OCI-LY3 (cell line): ENCODE data around the gene OR56A1.
"Not testable (repeated sequence)": the region's sequence is repeated elsewhere in the genome, so short reads cannot be mapped to it uniquely, and the experiment has no call there.

Experiments used
- H2AFZ ChIP-seq: fragments of 200-600, 300-600 bp; shearing (Covaris generic); 2 replicates; pipeline ENCODE4 v1.6.0; 2014; ENCODE audit warnings: antibody characterized with exemption, low read depth, low read length
- H3K27ac ChIP-seq: fragments of 200-600, 300-600 bp; sonication (generic); 2 replicates; pipeline ENCODE4 v1.5.1; 2014; ENCODE audit warnings: mild to moderate bottlenecking, low read length, moderate library complexity, mixed read lengths
- H3K27me3 ChIP-seq: fragments of 200-600, 300-600 bp; sonication (generic); 2 replicates; pipeline ENCODE4 v1.6.1; 2014; ENCODE audit warnings: low read depth, low read length, mixed read lengths
- H3K36me3 ChIP-seq: fragments of 200-600, 300-600 bp; sonication (generic); replicated peaks from 2 replicates; pipeline ENCODE3; 2014; ENCODE audit warnings: low read depth, low read length, mixed read lengths
- H3K4me1 ChIP-seq: fragments of 300-600, 200-600 bp; sonication (generic); 2 replicates; pipeline ENCODE4 v1.6.1; 2014; ENCODE audit warnings: low read length, mixed read lengths
- H3K4me2 ChIP-seq: fragments of 200-600, 300-600 bp; sonication (generic); 2 replicates; pipeline ENCODE4 v1.6.1; 2014; ENCODE audit warnings: low read length, mixed read lengths
- H3K4me3 ChIP-seq: fragments of 300-600, 200-600 bp; sonication (generic); 2 replicates; pipeline ENCODE4 v1.5.1; 2014; ENCODE audit warnings: antibody characterized with exemption, mild to moderate bottlenecking, low read length, moderate library complexity
- H3K79me2 ChIP-seq: fragments of 300-600, 200-600 bp; shearing (Covaris generic); 2 replicates; pipeline ENCODE4 v1.6.1; 2014; ENCODE audit warnings: mild to moderate bottlenecking, low read length, mixed read lengths
- H3K9ac ChIP-seq: fragments of 300-600, 200-600 bp; shearing (Covaris generic); 2 replicates; pipeline ENCODE4 v1.6.0; 2014; ENCODE audit warnings: mild to moderate bottlenecking, low read length, moderate library complexity
- H3K9me3 ChIP-seq: fragments of 200-600, 300-600 bp; shearing (Covaris generic); 2 replicates; pipeline ENCODE4 v1.6.1; 2014; ENCODE audit warnings: low read length, mixed read lengths; ENCODE audit not compliant: insufficient read depth
- H4K20me1 ChIP-seq: fragments of 200-600, 300-600 bp; sonication (generic); 2 replicates; pipeline ENCODE4 v1.6.1; 2016; ENCODE audit warnings: low read length, mixed read lengths; ENCODE audit not compliant: insufficient read depth
- EZH2phosphoT487 ChIP-seq: fragments of 200-600 bp; shearing (Covaris generic); IDR thresholded peaks from 2 replicates; pipeline ENCODE4 v1.6.1; 2018; ENCODE audit warnings: antibody characterized with exemption, mixed run types, low read depth
- TF ChIP-seq, protein P1 (sequence below): fragments of 200-600, 300-600 bp; sonication (generic); IDR thresholded peaks from 2 replicates; pipeline ENCODE4 v1.5.1; 2014; ENCODE audit warnings: antibody characterized with exemption, low read length, low read depth

The OR56A1 gene, protein sequence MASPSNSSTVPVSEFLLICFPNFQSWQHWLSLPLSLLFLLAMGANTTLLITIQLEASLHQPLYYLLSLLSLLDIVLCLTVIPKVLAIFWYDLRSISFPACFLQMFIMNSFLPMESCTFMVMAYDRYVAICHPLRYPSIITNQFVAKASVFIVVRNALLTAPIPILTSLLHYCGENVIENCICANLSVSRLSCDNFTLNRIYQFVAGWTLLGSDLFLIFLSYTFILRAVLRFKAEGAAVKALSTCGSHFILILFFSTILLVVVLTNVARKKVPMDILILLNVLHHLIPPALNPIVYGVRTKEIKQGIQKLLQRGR

DNA sequence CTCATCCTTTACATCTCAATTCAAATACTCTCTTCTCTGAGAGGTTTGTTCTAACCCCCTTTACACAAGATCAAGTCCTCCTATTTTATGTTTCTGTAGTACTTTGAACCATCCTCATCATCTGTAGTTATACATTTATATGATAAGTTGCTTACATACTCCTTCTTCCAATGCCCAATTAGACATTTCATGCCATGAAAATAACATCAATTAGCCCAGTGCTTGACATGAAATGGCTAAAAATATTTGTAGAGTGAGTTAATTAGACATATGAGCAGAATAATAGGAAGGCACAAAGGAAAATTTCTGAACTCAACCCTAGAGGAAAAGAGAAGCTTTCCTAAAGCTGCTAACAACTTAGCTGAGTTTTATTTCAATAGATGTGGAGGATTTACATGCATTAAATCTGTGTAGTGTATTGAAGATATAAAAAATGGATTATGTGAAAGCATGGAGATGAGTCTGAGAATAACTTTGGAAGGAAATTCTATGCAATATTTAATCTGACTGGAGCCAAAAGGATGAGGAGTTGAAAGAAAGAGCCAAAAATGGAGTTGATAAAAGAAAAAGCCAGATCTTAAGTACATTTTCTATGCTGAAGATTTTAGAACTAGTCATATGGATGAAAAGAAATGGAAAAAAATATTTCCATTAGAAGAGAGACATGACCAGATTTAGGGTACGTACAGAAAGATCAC lies at the start of gene OR56A1:
Gene OR56A1, minus strand, starts transcription at position 51 of the 698 bp plus-strand sequence. CDS start 3,066 bp downstream, outside the sequence.
- Histone ChIP-seq H3K4me2 (no peak within 1 kb of the TSS), H3K36me3 (no peaks in the 10 kb centered on the region), H3K9me3 (no peaks in the 10 kb centered on the region), H3K27me3 (peaks cover 18% of the 10 kb centered on the region), H3K4me1 (no peaks in the 10 kb centered on the region), H3K79me2 (no peaks in the 10 kb centered on the region), H3K27ac (no peak within 1 kb of the TSS), H4K20me1 (no peaks in the 10 kb centered on the region), H2AFZ (no peak within 1 kb of the TSS), H3K9ac (no peak within 1 kb of the TSS), H3K4me3 (no peak within 1 kb of the TSS)
- TF ChIP-seq, protein P1, sequence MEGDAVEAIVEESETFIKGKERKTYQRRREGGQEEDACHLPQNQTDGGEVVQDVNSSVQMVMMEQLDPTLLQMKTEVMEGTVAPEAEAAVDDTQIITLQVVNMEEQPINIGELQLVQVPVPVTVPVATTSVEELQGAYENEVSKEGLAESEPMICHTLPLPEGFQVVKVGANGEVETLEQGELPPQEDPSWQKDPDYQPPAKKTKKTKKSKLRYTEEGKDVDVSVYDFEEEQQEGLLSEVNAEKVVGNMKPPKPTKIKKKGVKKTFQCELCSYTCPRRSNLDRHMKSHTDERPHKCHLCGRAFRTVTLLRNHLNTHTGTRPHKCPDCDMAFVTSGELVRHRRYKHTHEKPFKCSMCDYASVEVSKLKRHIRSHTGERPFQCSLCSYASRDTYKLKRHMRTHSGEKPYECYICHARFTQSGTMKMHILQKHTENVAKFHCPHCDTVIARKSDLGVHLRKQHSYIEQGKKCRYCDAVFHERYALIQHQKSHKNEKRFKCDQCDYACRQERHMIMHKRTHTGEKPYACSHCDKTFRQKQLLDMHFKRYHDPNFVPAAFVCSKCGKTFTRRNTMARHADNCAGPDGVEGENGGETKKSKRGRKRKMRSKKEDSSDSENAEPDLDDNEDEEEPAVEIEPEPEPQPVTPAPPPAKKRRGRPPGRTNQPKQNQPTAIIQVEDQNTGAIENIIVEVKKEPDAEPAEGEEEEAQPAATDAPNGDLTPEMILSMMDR: no peak
- TF ChIP-seq EZH2phosphoT487: no peak

- Histone ChIP-seq H3K27me3 (0 out of 2 replicates have a peak, but pooled peaks cover 6% of the 10 kb centered on the region), H3K36me3 (no peaks in the 10 kb centered on the region), H4K20me1 (no peaks in the 10 kb centered on the region), H3K4me3 (no peak overlapping the region), H3K4me2 (no peak overlapping the region), H3K4me1 (no peaks in the 10 kb centered on the region), H3K9me3 (no peaks in the 10 kb centered on the region), H3K9ac (no peak overlapping the region), H3K79me2 (no peaks in the 10 kb centered on the region), H2AFZ (no peak overlapping the region), H3K27ac (no peak overlapping the region)
- TF ChIP-seq, protein P1: no peak
- TF ChIP-seq EZH2phosphoT487: no peak
These were observed 48.9 kb upstream of the OR56A1 start for GRCh38 chr11:6079463-6079862.

DNA sequence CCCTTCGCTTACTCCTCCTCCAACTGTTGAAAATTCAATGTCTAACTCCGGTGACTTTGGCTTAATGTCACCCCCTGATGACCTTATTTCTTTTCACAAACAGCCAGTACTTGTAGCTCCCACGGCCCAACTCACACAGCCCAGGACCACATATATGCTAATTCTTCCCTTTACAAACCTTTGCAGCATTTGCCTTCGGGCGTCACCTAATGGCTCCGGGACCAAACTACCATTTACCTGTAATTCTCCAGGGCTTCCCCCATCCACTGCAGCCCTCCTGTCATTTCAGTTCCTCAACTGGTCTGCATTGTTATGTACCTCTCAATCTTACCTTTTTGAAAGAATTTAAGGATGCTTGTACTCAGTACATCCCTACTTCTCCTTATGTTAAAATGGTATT lies 47.2 kb upstream of the OR56A1 start:
- no peaks in the 10 kb centered on the region for H3K36me3 ChIP-seq
- H3K9me3 ChIP-seq: no peaks in the 10 kb centered on the region
- H3K27ac ChIP-seq: no peak overlapping the region
- no peak overlapping the region for H3K4me2 ChIP-seq
- H3K4me3 ChIP-seq: no peak overlapping the region
- H3K79me2 ChIP-seq: no peaks in the 10 kb centered on the region
- H2AFZ ChIP-seq: no peak overlapping the region
- H4K20me1 ChIP-seq: no peaks in the 10 kb centered on the region
- 0 out of 2 replicates have a peak, but pooled peaks cover 6% of the 10 kb centered on the region for H3K27me3 ChIP-seq
- TF ChIP-seq, protein P1: no peak
- TF ChIP-seq EZH2phosphoT487: no peak
- no peak overlapping the region for H3K9ac ChIP-seq
- no peaks in the 10 kb centered on the region for H3K4me1 ChIP-seq

GRCh38 chr11:6076443-6076842 lies 45.9 kb upstream of the OR56A1 start:
- not testable (repeated sequence) for H3K4me2 ChIP-seq, H3K4me1 ChIP-seq, H3K9ac ChIP-seq, H2AFZ ChIP-seq, H3K79me2 ChIP-seq, H3K9me3 ChIP-seq, H3K27ac ChIP-seq, H3K4me3 ChIP-seq, H3K36me3 ChIP-seq, H3K27me3 ChIP-seq, H4K20me1 ChIP-seq
